VCaP (cell line): ENCODE results near the gene MAP4K4.

Source experiments
- H3K27ac ChIP-seq: fragments of 450-650 bp; 2 replicates; pipeline ENCODE4 v1.5.1; 2017
- TF ChIP-seq, protein P1 (sequence below): fragments of 450-650 bp; conservative IDR thresholded peaks from 2 replicates; pipeline ENCODE4 v1.5.1; 2017; ENCODE audit warnings: mild to moderate bottlenecking, moderate library complexity

Gene MAP4K4

DNA sequence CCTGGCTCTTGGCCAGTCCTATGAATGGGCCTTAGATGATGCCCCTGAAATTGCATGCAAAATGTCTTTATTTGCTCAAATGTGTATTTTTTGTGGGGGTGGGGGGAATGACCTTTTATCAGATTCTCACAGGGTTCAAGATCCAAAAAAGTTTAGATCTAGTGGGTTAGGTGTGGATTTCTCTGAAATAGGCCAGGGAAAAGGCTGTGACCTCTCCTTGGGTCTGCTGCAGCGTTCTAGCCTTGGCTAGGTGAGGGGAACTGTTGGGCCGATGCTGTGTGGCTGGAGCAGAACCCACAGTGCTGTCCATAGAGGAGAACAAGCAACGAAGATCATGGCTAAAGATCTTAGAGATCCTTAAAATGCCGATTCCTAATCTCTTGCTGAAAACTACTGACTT, 163.9 kb downstream of the MAP4K4 start:
- TF ChIP-seq, protein P1, sequence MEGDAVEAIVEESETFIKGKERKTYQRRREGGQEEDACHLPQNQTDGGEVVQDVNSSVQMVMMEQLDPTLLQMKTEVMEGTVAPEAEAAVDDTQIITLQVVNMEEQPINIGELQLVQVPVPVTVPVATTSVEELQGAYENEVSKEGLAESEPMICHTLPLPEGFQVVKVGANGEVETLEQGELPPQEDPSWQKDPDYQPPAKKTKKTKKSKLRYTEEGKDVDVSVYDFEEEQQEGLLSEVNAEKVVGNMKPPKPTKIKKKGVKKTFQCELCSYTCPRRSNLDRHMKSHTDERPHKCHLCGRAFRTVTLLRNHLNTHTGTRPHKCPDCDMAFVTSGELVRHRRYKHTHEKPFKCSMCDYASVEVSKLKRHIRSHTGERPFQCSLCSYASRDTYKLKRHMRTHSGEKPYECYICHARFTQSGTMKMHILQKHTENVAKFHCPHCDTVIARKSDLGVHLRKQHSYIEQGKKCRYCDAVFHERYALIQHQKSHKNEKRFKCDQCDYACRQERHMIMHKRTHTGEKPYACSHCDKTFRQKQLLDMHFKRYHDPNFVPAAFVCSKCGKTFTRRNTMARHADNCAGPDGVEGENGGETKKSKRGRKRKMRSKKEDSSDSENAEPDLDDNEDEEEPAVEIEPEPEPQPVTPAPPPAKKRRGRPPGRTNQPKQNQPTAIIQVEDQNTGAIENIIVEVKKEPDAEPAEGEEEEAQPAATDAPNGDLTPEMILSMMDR, result no peak

DNA sequence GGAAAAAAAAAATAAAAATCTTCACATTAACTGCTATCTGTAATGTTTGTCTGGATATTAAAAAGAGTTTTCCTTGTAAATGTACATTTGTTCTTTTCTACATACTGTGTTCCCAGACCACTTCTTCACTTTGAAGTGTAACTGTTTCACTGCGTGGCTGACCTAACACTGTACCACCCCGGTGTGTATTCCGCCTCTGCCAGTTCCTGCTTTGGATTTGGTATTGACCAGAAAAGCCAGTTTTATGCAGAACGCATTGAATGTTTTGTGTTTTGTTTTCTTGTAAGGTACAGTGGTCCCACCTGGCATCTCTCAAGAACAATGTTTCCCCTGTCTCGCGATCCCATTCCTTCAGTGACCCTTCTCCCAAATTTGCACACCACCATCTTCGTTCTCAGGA, 166.0 kb downstream of the MAP4K4 start:
- TF ChIP-seq, protein P1, result no peak
- H3K27ac ChIP-seq, result no peak overlapping the region

More for the DNA sequence above, 163.9 kb downstream of the MAP4K4 start:
- H3K27ac ChIP-seq, result no peak overlapping the region

DNA sequence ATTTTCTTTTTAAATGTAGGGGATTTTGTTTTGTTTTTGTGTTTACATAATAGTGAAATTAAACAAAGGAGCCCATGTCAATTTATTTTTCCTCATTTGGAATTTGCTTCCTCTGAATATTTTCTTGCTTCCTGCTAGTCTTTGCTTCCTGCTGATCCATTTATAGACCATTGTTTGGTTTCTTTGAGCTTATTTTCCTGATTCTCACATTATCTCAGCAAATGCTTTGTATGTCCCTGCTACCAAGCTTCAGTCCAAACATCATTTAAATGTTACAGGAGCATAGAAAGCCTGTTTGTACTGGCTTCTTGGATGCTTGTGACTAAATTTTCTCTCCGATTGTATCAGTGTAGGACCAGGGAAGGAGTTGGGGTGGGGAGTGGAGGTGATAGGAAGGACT, 166.9 kb downstream of the MAP4K4 start:
- TF ChIP-seq, protein P1, result no peak
- H3K27ac ChIP-seq, result no peak overlapping the region

DNA sequence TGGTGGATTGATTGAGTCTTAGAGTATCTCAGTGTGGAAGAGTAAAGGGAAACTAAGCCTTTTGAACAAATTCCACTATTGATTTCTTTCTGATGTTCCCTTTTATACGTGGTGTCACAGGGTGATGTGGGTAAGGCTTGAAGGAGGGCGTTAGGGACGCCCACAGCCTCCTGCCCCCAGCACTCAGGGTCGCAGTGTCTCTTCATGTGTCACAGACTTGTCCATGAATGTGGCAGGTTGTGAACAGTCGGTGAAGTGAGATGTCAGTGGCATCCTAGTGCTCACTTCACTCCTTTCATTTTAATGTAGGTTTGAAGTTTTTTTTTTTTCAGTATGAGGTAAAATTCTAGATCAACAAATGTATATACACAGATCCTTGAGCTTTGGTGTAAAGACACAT, 171.0 kb downstream of the MAP4K4 start:
- TF ChIP-seq, protein P1, result no peak
- H3K27ac ChIP-seq, result no peak overlapping the region

DNA sequence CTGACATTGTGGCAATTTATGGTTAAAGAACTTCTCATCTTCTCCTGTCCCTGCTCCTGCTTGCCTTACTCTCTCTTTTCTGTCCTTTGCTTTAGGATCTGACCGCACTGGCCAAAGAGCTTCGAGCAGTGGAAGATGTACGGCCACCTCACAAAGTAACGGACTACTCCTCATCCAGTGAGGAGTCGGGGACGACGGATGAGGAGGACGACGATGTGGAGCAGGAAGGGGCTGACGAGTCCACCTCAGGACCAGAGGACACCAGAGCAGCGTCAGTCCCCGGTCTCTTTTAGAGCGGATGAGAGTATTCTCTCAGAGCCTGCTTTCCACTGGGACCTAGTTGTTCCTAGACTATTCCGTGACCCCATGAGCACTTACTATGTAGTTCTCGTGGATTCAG, 172.0 kb downstream of the MAP4K4 start:
- TF ChIP-seq, protein P1, result no peak
- H3K27ac ChIP-seq, result no peak overlapping the region

DNA sequence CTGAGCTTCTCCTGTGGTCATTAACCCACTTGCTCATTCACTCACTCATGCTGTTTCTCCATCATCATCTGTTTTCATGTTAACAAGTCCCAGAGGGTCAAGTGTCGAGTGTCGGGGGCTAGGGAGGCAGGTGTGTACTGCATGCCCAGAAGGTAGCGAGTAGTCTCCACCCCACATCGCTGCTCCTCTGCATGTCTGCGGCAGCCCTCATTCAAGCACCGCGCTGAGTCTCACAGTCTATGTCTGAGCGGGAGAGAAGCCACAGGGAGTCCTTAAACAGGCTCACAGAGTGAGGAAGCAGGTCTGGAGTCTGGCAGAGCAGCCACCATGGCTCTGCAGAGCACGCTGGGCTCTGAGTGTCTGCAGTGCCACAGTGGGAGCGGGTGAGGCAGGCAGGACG, 172.9 kb downstream of the MAP4K4 start:
- no peak overlapping the region for H3K27ac ChIP-seq
- TF ChIP-seq, protein P1, result no peak

DNA sequence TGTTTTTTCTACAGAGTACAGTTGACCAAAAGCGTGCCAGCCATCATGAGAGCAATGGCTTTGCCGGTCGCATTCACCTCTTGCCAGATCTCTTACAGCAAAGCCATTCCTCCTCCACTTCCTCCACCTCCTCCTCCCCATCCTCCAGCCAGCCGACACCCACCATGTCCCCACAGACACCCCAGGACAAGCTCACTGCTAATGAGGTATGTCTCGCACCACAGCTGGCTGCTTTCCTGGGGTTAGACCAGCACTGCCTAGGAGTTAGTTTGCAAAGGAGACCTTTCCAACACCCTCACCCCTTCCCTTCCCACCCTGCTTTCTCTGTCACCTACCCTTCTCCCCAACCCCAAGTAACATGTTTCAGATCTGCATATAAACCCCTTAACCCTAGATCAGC, 174.0 kb downstream of the MAP4K4 start:
- H3K27ac ChIP-seq, result no peak overlapping the region
- TF ChIP-seq, protein P1, result no peak

DNA sequence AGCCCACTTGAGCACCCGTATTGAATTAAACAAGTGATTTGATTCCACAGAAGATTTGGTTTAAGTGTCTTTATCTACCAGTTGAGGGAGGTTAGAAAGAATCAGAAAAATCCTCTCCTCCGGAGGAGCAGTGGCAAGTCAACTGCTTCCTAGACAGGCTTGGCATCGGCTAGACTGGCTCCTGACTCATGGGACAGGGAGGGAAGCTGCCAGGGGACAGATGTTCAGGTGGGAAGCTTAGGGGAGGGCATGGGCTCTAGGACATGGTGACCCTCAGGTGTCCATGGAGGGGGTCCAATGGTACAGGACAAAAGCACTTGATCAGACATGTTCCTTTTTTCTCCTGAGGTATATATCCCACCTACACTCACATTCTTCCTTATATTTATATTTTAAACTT, 175.0 kb downstream of the MAP4K4 start:
- H3K27ac ChIP-seq, result no peak overlapping the region
- TF ChIP-seq, protein P1, result no peak
